CD4-positive, alpha-beta T cell treated with Interleukin-15 for 1 hour (primary cell): ENCODE results near the gene L3MBTL1.
"Not testable (repeated sequence)": the region's sequence is repeated elsewhere in the genome, so short reads cannot be mapped to it uniquely, and the experiment has no call there.

ENCODE experiments used
- DNase-seq: peaks from one replicate; pipeline ENCODE4 v3.0.0-alpha.2; 2020

Gene L3MBTL1

GRCh38 chr20:43507150-43508080 lies at the start of gene L3MBTL1:
Gene L3MBTL1, plus strand, starts transcription at chr20:43507697. Its CDS starts 5,807 bp downstream, at chr20:43513504.
- no peak for DNase-seq

GRCh38 chr20:43458422-43458924 lies 49.0 kb upstream of the L3MBTL1 start:
- peak; percentile 30 for DNase-seq

- DNase-seq: no peak
Measured at GRCh38 chr20:43459022-43459942, 48.2 kb upstream of the L3MBTL1 start.

GRCh38 chr20:43460172-43460829 lies 47.2 kb upstream of the L3MBTL1 start:
- no peak for DNase-seq

- DNase-seq: no peak
Measured at GRCh38 chr20:43460830-43461200, 46.7 kb upstream of the L3MBTL1 start.

GRCh38 chr20:43461894-43462659 lies 45.4 kb upstream of the L3MBTL1 start:
- DNase-seq: no peak

- no peak for DNase-seq
Measured at GRCh38 chr20:43462660-43463526, 44.6 kb upstream of the L3MBTL1 start.

GRCh38 chr20:43463527-43464218 lies 43.8 kb upstream of the L3MBTL1 start:
- DNase-seq: no peak

GRCh38 chr20:43464219-43464790 lies 43.2 kb upstream of the L3MBTL1 start:
- no peak for DNase-seq

GRCh38 chr20:43465625-43465943 lies 41.9 kb upstream of the L3MBTL1 start:
- DNase-seq: no peak

GRCh38 chr20:43467589-43467988 lies 39.9 kb upstream of the L3MBTL1 start:
- no peak for DNase-seq

GRCh38 chr20:43472671-43473380 lies 34.7 kb upstream of the L3MBTL1 start:
- no peak for DNase-seq

GRCh38 chr20:43473381-43473704 lies 34.2 kb upstream of the L3MBTL1 start:
- DNase-seq: no peak

- no peak for DNase-seq
Measured at GRCh38 chr20:43477193-43477592, 30.3 kb upstream of the L3MBTL1 start.

GRCh38 chr20:43477619-43478018 lies 29.9 kb upstream of the L3MBTL1 start:
- DNase-seq: no peak

GRCh38 chr20:43490038-43490437 lies 17.5 kb upstream of the L3MBTL1 start:
- DNase-seq: no peak

- DNase-seq: no peak
Measured at GRCh38 chr20:43492101-43492500, 15.4 kb upstream of the L3MBTL1 start.

- no peak for DNase-seq
Measured at GRCh38 chr20:43495388-43495787, 12.1 kb upstream of the L3MBTL1 start.

- DNase-seq: not testable (repeated sequence)
Measured at GRCh38 chr20:43502021-43502420, 5.5 kb upstream of the L3MBTL1 start.

GRCh38 chr20:43506238-43506637 lies 1.3 kb upstream of the L3MBTL1 start:
- no peak for DNase-seq
